Measurements from ENCODE around the gene SUOX.
"Not testable (repeated sequence)": the region's sequence is repeated elsewhere in the genome, so short reads cannot be mapped to it uniquely, and the experiment has no call there.

SUOX gene

GRCh38 chr12:55983232-55983842 lies 13.7 kb upstream of the SUOX start:
- no peak for DNase-seq

GRCh38 chr12:55984861-55985260 lies 12.2 kb upstream of the SUOX start:
- no peak for DNase-seq

GRCh38 chr12:55985341-55985740 lies 11.7 kb upstream of the SUOX start:
- no peak for DNase-seq

- DNase-seq, result not testable (repeated sequence)
These were observed 11.1 kb upstream of the SUOX start for GRCh38 chr12:55985976-55986375.

GRCh38 chr12:55991110-55991509 lies 6.0 kb upstream of the SUOX start:
- no peak for DNase-seq

GRCh38 chr12:55993230-55993853 lies 3.7 kb upstream of the SUOX start:
- no peak for DNase-seq

GRCh38 chr12:55995366-55995765 lies 1.7 kb upstream of the SUOX start:
- DNase-seq, result no peak

GRCh38 chr12:55996201-55996714 lies 818 bp upstream of the SUOX start:
- peak in 27 of 51 donors; percentile 3 to 68 (median 31) for DNase-seq

GRCh38 chr12:55997535-55997859 lies 421 bp downstream of the SUOX start:
- peak in 4 of 51 donors; percentile 25 to 29 (median 27) for DNase-seq

GRCh38 chr12:55999522-55999921 lies 2.4 kb downstream of the SUOX start:
- DNase-seq, result not testable (repeated sequence)

GRCh38 chr12:55999999-56000540 lies 3.0 kb downstream of the SUOX start:
- not testable (repeated sequence) for DNase-seq

- DNase-seq, result no peak
These were observed 4.5 kb downstream of the SUOX start for GRCh38 chr12:56001487-56002100.

- DNase-seq, result not testable (repeated sequence)
These were observed 6.3 kb downstream of the SUOX start for GRCh38 chr12:56003376-56003775.

- DNase-seq, result no peak
These were observed 7.1 kb downstream of the SUOX start for GRCh38 chr12:56004211-56004610.

- peak in 38 of 51 donors; percentile 15 to 76 (median 51) for DNase-seq
These were observed 10.8 kb downstream of the SUOX start for GRCh38 chr12:56007564-56008559.

GRCh38 chr12:56010111-56010570 lies 13.1 kb downstream of the SUOX start:
- no peak for DNase-seq

GRCh38 chr12:56011509-56012090 lies 14.5 kb downstream of the SUOX start:
- DNase-seq, result no peak

GRCh38 chr12:56013482-56013881 lies 16.4 kb downstream of the SUOX start:
- peak in 3 of 51 donors; percentile 2 to 6 (median 6) for DNase-seq

- no peak for DNase-seq
These were observed 17.1 kb downstream of the SUOX start for GRCh38 chr12:56014205-56014604.

GRCh38 chr12:56017181-56017580 lies 20.1 kb downstream of the SUOX start:
- DNase-seq, result no peak

- DNase-seq, result no peak
These were observed 21.3 kb downstream of the SUOX start for GRCh38 chr12:56018356-56018755.
